GM23248 (cell line): Measurements from ENCODE around the gene POMC. TPM values are rescaled to one million over a fixed set of nuclear protein-coding genes. Genes with fewer than 3 reads are reported as not detected.

ENCODE experiments used
- DNase-seq: peaks from one replicate; pipeline ENCODE4 v3.0.0-alpha.2; 2015
- H2AFZ ChIP-seq: fragments of 200-600 bp; sonication (generic); 2 replicates; pipeline ENCODE4 v1.6.1; 2016; ENCODE audit warnings: antibody characterized with exemption
- H3F3A ChIP-seq: fragments of 200-600 bp; sonication (generic); 2 replicates; pipeline ENCODE4 v1.6.1; 2016; ENCODE audit warnings: mild to moderate bottlenecking, antibody characterized with exemption, mixed run types; ENCODE audit not compliant: insufficient read depth
- H3K27ac ChIP-seq: fragments of 200-600 bp; sonication (generic); 2 replicates; pipeline ENCODE4 v1.5.1; 2016; ENCODE audit warnings: mild to moderate bottlenecking
- H3K27me3 ChIP-seq: fragments of 200-600 bp; sonication (generic); replicated peaks from 2 replicates; pipeline ENCODE4 v1.6.1; 2016; ENCODE audit warnings: mild to moderate bottlenecking; ENCODE audit not compliant: insufficient read depth
- H3K36me3 ChIP-seq: fragments of 200-600 bp; sonication (generic); 2 replicates; pipeline ENCODE4 v1.6.1; 2016; ENCODE audit warnings: low read depth, mild to moderate bottlenecking
- H3K4me1 ChIP-seq: fragments of 200-600 bp; sonication (generic); 2 replicates; pipeline ENCODE4 v1.6.1; 2016; ENCODE audit warnings: mild to moderate bottlenecking; ENCODE audit not compliant: insufficient read depth
- H3K4me2 ChIP-seq: fragments of 200-600 bp; sonication (generic); one replicate; pipeline ENCODE4 v1.6.1; 2016; ENCODE audit warnings: mild to moderate bottlenecking; ENCODE audit not compliant: unreplicated experiment
- H3K4me3 ChIP-seq: fragments of 200-600 bp; sonication (generic); 2 replicates; pipeline ENCODE4 v1.5.1; 2016; ENCODE audit warnings: mild to moderate bottlenecking
- H3K79me2 ChIP-seq: fragments of 200-600 bp; sonication (generic); 2 replicates; pipeline ENCODE4 v1.6.1; 2016; ENCODE audit warnings: mild to moderate bottlenecking; ENCODE audit not compliant: insufficient read depth
- H3K9ac ChIP-seq: fragments of 200-600 bp; sonication (generic); 2 replicates; pipeline ENCODE4 v1.6.1; 2016; ENCODE audit warnings: mild to moderate bottlenecking
- H3K9me2 ChIP-seq: fragments of 200-600 bp; sonication (generic); 2 replicates; pipeline ENCODE4 v1.6.1; 2016; ENCODE audit warnings: mixed run types, mild to moderate bottlenecking, moderate library complexity; ENCODE audit not compliant: insufficient read depth
- H3K9me3 ChIP-seq: fragments of 200-600 bp; sonication (generic); one replicate; pipeline ENCODE4 v1.6.1; 2017; ENCODE audit warnings: low read depth
- H4K20me1 ChIP-seq: fragments of 200-600 bp; sonication (generic); 2 replicates; pipeline ENCODE4 v1.6.0; 2016; ENCODE audit not compliant: insufficient read depth
- EZH2 ChIP-seq: fragments of 200-600 bp; sonication (generic); IDR thresholded peaks from 2 replicates; pipeline ENCODE4 v1.6.1; 2018; ENCODE audit warnings: antibody characterized with exemption, mild to moderate bottlenecking; ENCODE audit not compliant: insufficient read depth, poor library complexity, severe bottlenecking
- EZH2phosphoT487 ChIP-seq: fragments of 200-600 bp; sonication (generic); IDR thresholded peaks from 2 replicates; pipeline ENCODE4 v1.6.1; 2018; ENCODE audit warnings: antibody characterized with exemption, moderate library complexity, mild to moderate bottlenecking, low read depth; ENCODE audit not compliant: insufficient read depth
- WGBS, 2 experiments: methylation state at CpG; one replicate each; pipeline ENCODE4 v1.1.6; 2015 to 2017; ENCODE audit warnings: low lambda C conversion rate in 2 of 2, low coverage in 1 of 2; ENCODE audit errors: missing lambda C conversion rate in 2 of 2; 5-methylcytosine and 5-hydroxymethylcytosine counted together
- in situ Hi-C: fragments of 300-500 bp; cut with MboI; formaldehyde crosslinking; loops from 2 replicates; pipeline ENCODE4 v1.15.0; 2020
- polyA plus RNA-seq: library from polyadenylated mRNA; unstranded; fragments of >200 nt; fragmentation: Nextera tagmentation; extraction: Ambion mirVana; gene quantifications from 2 replicates; pipeline ENCODE4 v1.2.1, GENCODE V29; 2016
- total RNA-seq: library from RNA; depleted of rRNA; stranded (reverse); fragments of >200 nt; shearing (Covaris generic); gene quantifications from 2 replicates; pipeline ENCODE4 v1.2.3, GENCODE V29; 2014; rRNA removed

The POMC gene
- total RNA-seq (2.5 and 5.8 TPM in 2 replicates), polyA plus RNA-seq (3.3 and 3.6 TPM in 2 replicates)

GRCh38 chr2:25168256-25169072, at the start of gene POMC:
Gene POMC, minus strand, starts transcription at chr2:25168580. Its CDS starts 3,808 bp downstream, at chr2:25164772.
- H3K27me3 ChIP-seq, result peaks cover 74% of the 10 kb centered on the region
- 6 to 8% methylated on average over 52 to 55 of the region's 75 CpGs for WGBS, 2 experiments

GRCh38 chr2:25218100-25218499, 49.7 kb upstream of the POMC start:
- Histone ChIP-seq H3K9me2 (no peaks in the 10 kb centered on the region), H3K4me3 (no peak overlapping the region), H3K79me2 (no peaks in the 10 kb centered on the region), H3K4me2 (no peak overlapping the region), H3K9ac (no peak overlapping the region), H3F3A (no peaks in the 10 kb centered on the region), H3K27ac (no peak overlapping the region), H3K4me1 (no peaks in the 10 kb centered on the region), H3K9me3 (no peaks in the 10 kb centered on the region), H3K36me3 (no peaks in the 10 kb centered on the region), H3K27me3 (no peaks in the 10 kb centered on the region), H4K20me1 (no peaks in the 10 kb centered on the region), H2AFZ (no peak overlapping the region)
- no peak for DNase-seq
- WGBS, 2 experiments, result 92 to 93% methylated on average over 3 of the region's 3 CpGs
- no peak for TF ChIP-seq EZH2
- TF ChIP-seq EZH2phosphoT487, result no peak
- in situ Hi-C loops, result no loop called here

More at GRCh38 chr2:25168256-25169072, at the start of gene POMC:
- Histone ChIP-seq H3K9me3 (no peaks in the 10 kb centered on the region), H3F3A (no peaks in the 10 kb centered on the region), H2AFZ (peak within 1 kb of the TSS; percentile 59), H3K9me2 (no peaks in the 10 kb centered on the region), H3K4me2 (peak within 1 kb of the TSS; percentile 70), H4K20me1 (no peaks in the 10 kb centered on the region), H3K36me3 (no peaks in the 10 kb centered on the region), H3K79me2 (no peaks in the 10 kb centered on the region), H3K4me1 (no peaks in the 10 kb centered on the region), H3K4me3 (peak within 1 kb of the TSS; percentile 61), H3K9ac (no peak within 1 kb of the TSS), H3K27ac (no peak within 1 kb of the TSS)
- in situ Hi-C loops, result no loop called here
- TF ChIP-seq EZH2 (peak; percentile 47), EZH2phosphoT487 (0 out of 2 replicates have a peak, but pooled peaks have one; percentile 0)
- peak; percentile 69 for DNase-seq

GRCh38 chr2:25215948-25216679, 47.7 kb upstream of the POMC start:
- H2AFZ ChIP-seq, result peak overlapping the region; percentile 94
- peak overlapping the region; percentile 75 for H3K4me3 ChIP-seq
- TF ChIP-seq EZH2phosphoT487, result no peak
- H4K20me1 ChIP-seq, result no peaks in the 10 kb centered on the region
- no peaks in the 10 kb centered on the region for H3K4me1 ChIP-seq
- peak overlapping the region; percentile 79 for H3K9ac ChIP-seq
- no peaks in the 10 kb centered on the region for H3K36me3 ChIP-seq
- H3K9me2 ChIP-seq, result no peaks in the 10 kb centered on the region
- peak overlapping the region; percentile 89 for H3K4me2 ChIP-seq
- H3F3A ChIP-seq, result no peaks in the 10 kb centered on the region
- in situ Hi-C loops, result no loop called here
- H3K79me2 ChIP-seq, result no peaks in the 10 kb centered on the region
- DNase-seq, result peak; percentile 75
- no peak overlapping the region for H3K27ac ChIP-seq
- WGBS, 2 experiments, result 3 to 6% methylated on average over 44 to 56 of the region's 71 CpGs
- H3K27me3 ChIP-seq, result no peaks in the 10 kb centered on the region
- no peaks in the 10 kb centered on the region for H3K9me3 ChIP-seq

GRCh38 chr2:25215232-25215631, 46.9 kb upstream of the POMC start:
- peak; percentile 19 for DNase-seq
- no peak overlapping the region for H3K9ac ChIP-seq

More at GRCh38 chr2:25215232-25215631, 46.9 kb upstream of the POMC start:
- TF ChIP-seq EZH2phosphoT487 (no peak), EZH2 (no peak)
- H3K4me2 ChIP-seq, result no peak overlapping the region
- in situ Hi-C loops, result no loop called here
- WGBS, 2 experiments, result 56 to 59% methylated on average over 5 of the region's 5 CpGs
- no peaks in the 10 kb centered on the region for H3K9me2 ChIP-seq
- no peak overlapping the region for H3K27ac ChIP-seq
- H3K4me3 ChIP-seq, result no peak overlapping the region
- H3K27me3 ChIP-seq, result no peaks in the 10 kb centered on the region
- H3K79me2 ChIP-seq, result no peaks in the 10 kb centered on the region
- peak overlapping the region; percentile 94 for H2AFZ ChIP-seq
- no peaks in the 10 kb centered on the region for H3K36me3 ChIP-seq
- no peaks in the 10 kb centered on the region for H3K9me3 ChIP-seq
- H3K4me1 ChIP-seq, result no peaks in the 10 kb centered on the region
- no peaks in the 10 kb centered on the region for H4K20me1 ChIP-seq
- no peaks in the 10 kb centered on the region for H3F3A ChIP-seq
